Ascending aorta (tissue), 2 donors: ENCODE measurements around the gene CHTOP. TPM values are rescaled to one million over a fixed set of nuclear protein-coding genes. Genes with fewer than 3 reads are reported as not detected.

ENCODE experiments used
- DNase-seq, 2 donors: peaks; one replicate each; pipeline ENCODE4 v3.0.0-alpha.2; 2019; ENCODE audit warnings: low spot score in 2 of 2
- H3K27ac ChIP-seq, 2 donors: fragments of 200-600 bp; sonication (generic); one replicate each; pipeline ENCODE4 v1.5.1; 2016 to 2017; ENCODE audit warnings: mild to moderate bottlenecking in 1 of 2
- H3K27me3 ChIP-seq: fragments of 200-600 bp; sonication (generic); one replicate; pipeline ENCODE4 v1.5.1; 2017
- H3K36me3 ChIP-seq, 2 donors: fragments of 200-600 bp; sonication (generic); one replicate each; pipeline ENCODE4 v1.5.1; 2016
- H3K4me1 ChIP-seq, 2 donors: fragments of 200-600 bp; sonication (generic); one replicate each; pipeline ENCODE4 v1.5.1; 2016 to 2017; ENCODE audit warnings: mild to moderate bottlenecking in 1 of 2
- H3K4me3 ChIP-seq, 2 donors: fragments of 200-600 bp; sonication (generic); one replicate each; pipeline ENCODE4 v1.5.1; 2016 to 2017; ENCODE audit warnings: mild to moderate bottlenecking in 1 of 2
- H3K9me3 ChIP-seq, 2 donors: fragments of 200-600 bp; sonication (generic); one replicate each; pipeline ENCODE4 v1.5.1; 2016
- CTCF ChIP-seq, 3 experiments: fragments of 200-600 bp in 2 of 3; fragments of 450-650 bp in 1 of 3; sonication (generic) in 2 of 3; IDR thresholded peaks; one replicate each; pipeline ENCODE4 v1.5.1; 2016 to 2019; ENCODE audit warnings: antibody characterized with exemption in 3 of 3, mild to moderate bottlenecking in 1 of 3, moderate library complexity in 1 of 3
- intact Hi-C: fragments of 100-400 bp; cut with DNase I; formaldehyde crosslinking; loops from one replicate; pipeline ENCODE4 v1.15.1; 2023
- total RNA-seq: library from RNA; depleted of rRNA; stranded (reverse); fragments of >200 nt; gene quantifications from one replicate; pipeline ENCODE4 v1.1.0, GENCODE V29; 2016

The CHTOP gene
- total RNA-seq, 1 donor from 2014 or later: 58.9 TPM

- H3K4me3 ChIP-seq: no peak overlapping the region
- TF ChIP-seq CTCF (IDR thresholded peaks at IDR 0.05): no peak
- peaks cover 14 to 26% of the 10 kb centered on the region in 2 donors for H3K36me3 ChIP-seq
- no peaks in the 10 kb centered on the region for H3K27me3 ChIP-seq
- DNase-seq: peak in 1 of 2 donors; percentile 19
- H3K27ac ChIP-seq: no peak overlapping the region
- peaks cover 7 to 33% of the 10 kb centered on the region in 2 donors for H3K4me1 ChIP-seq
- intact Hi-C loops: no loop called here
- no peaks in the 10 kb centered on the region for H3K9me3 ChIP-seq
Measured at GRCh38 chr1:153606194-153606593, 27.7 kb upstream of the CHTOP start.

DNA sequence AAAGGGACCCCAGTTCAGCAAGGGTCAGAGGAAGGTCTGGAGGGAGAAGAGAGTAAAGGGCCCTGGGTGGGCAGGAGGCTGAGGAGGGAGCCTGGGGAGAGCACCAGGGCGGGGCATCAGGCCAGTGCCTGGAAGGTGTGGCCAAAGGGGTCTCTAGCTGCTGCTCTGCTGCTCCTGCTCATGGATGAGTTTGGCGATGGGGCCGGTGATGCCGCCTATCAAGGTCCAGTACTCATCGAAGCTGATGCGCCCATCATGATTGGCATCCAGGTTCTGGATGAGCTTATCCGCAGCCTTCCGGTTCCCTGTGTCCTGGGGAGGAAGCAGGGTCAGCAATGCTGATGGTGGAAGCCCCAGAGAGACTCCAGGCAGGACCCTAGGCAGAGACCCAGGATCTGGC lies 26.5 kb upstream of the CHTOP start:
- DNase-seq: no peak
- no peaks in the 10 kb centered on the region for H3K9me3 ChIP-seq
- H3K27me3 ChIP-seq: no peaks in the 10 kb centered on the region
- H3K36me3 ChIP-seq: peaks cover 14 to 26% of the 10 kb centered on the region in 2 donors
- peak overlapping the region; percentile 90 to 96 for H3K27ac ChIP-seq
- peaks cover 7 to 34% of the 10 kb centered on the region in 2 donors for H3K4me1 ChIP-seq
- TF ChIP-seq CTCF (IDR thresholded peaks at IDR 0.05): no peak
- no peak overlapping the region for H3K4me3 ChIP-seq
- intact Hi-C loops: no loop called here

- no peak for DNase-seq
- Histone ChIP-seq H3K36me3 (peaks cover 14 to 26% of the 10 kb centered on the region in 2 donors), H3K27me3 (no peaks in the 10 kb centered on the region), H3K27ac (peak overlapping the region; percentile 90 to 96), H3K4me3 (peak overlapping the region; percentile 41 to 75), H3K9me3 (no peaks in the 10 kb centered on the region), H3K4me1 (peaks cover 7 to 36% of the 10 kb centered on the region in 2 donors)
- TF ChIP-seq CTCF (IDR thresholded peaks at IDR 0.05): no peak
- intact Hi-C loops: loop anchor here (2.0 kb wide), 1 partner anchor 27 kb away; the partner anchor contains the start of gene CHTOP
Measured at GRCh38 chr1:153608089-153608682, 25.7 kb upstream of the CHTOP start.

- H3K9me3 ChIP-seq: no peaks in the 10 kb centered on the region
- H3K4me1 ChIP-seq: peaks cover 7 to 38% of the 10 kb centered on the region in 2 donors
- H3K36me3 ChIP-seq: peaks cover 14 to 26% of the 10 kb centered on the region in 2 donors
- peak overlapping the region; percentile 41 to 75 for H3K4me3 ChIP-seq
- intact Hi-C loops: loop anchor here (2.0 kb wide), 1 partner anchor 26 kb away; the partner anchor contains the start of gene CHTOP
- TF ChIP-seq CTCF (IDR thresholded peaks at IDR 0.05): no peak
- no peaks in the 10 kb centered on the region for H3K27me3 ChIP-seq
- peak overlapping the region; percentile 90 to 96 for H3K27ac ChIP-seq
- peak; percentile 72 to 92 for DNase-seq
Measured at GRCh38 chr1:153608742-153609584, 24.9 kb upstream of the CHTOP start.

DNA sequence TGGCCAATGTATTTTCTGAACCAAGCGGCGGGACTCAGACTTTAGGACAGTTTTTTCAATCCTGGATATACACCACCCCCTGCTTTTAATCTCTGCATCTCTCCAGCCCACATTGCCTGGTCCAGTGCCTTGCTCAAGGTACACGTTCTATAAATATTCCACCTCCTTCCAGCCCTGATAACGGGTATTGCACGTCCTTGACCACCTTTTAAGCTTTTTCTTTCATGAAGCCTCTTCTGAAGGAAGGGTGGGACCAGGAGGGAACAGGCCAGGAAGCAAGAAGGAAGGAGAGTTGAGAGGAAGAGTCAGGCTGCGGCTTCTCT lies 24.3 kb upstream of the CHTOP start:
- Histone ChIP-seq H3K36me3 (peaks cover 14 to 26% of the 10 kb centered on the region in 2 donors), H3K4me3 (peak overlapping the region; percentile 41 to 75), H3K27ac (peak overlapping the region; percentile 90 to 96), H3K27me3 (no peaks in the 10 kb centered on the region), H3K9me3 (no peaks in the 10 kb centered on the region), H3K4me1 (peaks cover 7 to 38% of the 10 kb centered on the region in 2 donors)
- no peak for TF ChIP-seq CTCF (IDR thresholded peaks at IDR 0.05)
- intact Hi-C loops: loop anchor here (2.0 kb wide), 1 partner anchor 25 kb away; the partner anchor contains the start of gene CHTOP
- no peak for DNase-seq
